GM13977 (cell line): Measurements from ENCODE around the gene CENPV.

ENCODE experiments used
- DNase-seq: peaks from one replicate; pipeline ENCODE4 v3.0.0; 2012; ENCODE audit warnings: low spot score
- in situ Hi-C: fragments of 300-500 bp; cut with MboI; formaldehyde crosslinking; loops from one replicate; pipeline ENCODE4 v1.12.0; 2022; ENCODE audit warnings: low sequenced_read_pairs, low pct_unique_long_range_greater_than_20kb, mixed read lengths, inconsistent platforms; ENCODE audit not compliant: unreplicated experiment
- TF ChIP-seq, protein P1 (sequence below): IDR thresholded peaks from 2 replicates; pipeline ENCODE4 v1.5.1; 2012; ENCODE audit warnings: mild to moderate bottlenecking, control low read depth; ENCODE audit not compliant: insufficient read depth; ENCODE audit errors: extremely low read depth, missing control alignments

The CENPV gene

GRCh38 chr17:16348586-16348985 lies 4.7 kb downstream of the CENPV start:
- TF ChIP-seq, protein P1, sequence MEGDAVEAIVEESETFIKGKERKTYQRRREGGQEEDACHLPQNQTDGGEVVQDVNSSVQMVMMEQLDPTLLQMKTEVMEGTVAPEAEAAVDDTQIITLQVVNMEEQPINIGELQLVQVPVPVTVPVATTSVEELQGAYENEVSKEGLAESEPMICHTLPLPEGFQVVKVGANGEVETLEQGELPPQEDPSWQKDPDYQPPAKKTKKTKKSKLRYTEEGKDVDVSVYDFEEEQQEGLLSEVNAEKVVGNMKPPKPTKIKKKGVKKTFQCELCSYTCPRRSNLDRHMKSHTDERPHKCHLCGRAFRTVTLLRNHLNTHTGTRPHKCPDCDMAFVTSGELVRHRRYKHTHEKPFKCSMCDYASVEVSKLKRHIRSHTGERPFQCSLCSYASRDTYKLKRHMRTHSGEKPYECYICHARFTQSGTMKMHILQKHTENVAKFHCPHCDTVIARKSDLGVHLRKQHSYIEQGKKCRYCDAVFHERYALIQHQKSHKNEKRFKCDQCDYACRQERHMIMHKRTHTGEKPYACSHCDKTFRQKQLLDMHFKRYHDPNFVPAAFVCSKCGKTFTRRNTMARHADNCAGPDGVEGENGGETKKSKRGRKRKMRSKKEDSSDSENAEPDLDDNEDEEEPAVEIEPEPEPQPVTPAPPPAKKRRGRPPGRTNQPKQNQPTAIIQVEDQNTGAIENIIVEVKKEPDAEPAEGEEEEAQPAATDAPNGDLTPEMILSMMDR, result no peak
- DNase-seq, result no peak
- in situ Hi-C loops, result no loop called here

DNA sequence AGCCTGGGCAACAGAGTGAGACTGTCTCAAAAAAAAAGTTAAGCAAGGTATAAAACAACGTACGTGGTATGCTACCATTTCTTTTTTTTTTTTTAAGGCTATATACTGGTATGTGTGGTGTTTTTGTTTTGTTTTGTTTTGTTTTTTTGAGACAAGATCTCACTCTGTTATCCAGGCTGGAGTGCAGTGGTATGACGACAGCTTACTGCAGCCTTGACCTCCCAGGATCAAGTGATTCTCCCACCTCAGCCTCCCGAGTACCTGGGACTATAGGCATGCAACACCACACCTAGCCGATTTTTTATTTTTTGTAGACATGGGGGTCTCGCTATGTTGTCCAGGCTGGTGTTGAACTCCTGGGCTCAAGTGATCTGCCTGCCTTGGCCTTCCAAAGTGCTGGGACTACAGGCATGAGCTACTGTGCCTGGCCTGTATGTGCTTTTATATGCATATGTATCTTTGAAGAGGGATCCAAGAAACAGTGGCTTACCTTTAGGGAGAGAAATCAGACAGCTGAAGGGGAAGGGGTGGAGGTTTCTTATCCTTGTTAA lies 6.5 kb downstream of the CENPV start:
- in situ Hi-C loops, result no loop called here
- no peak for DNase-seq
- TF ChIP-seq, protein P1, result no peak

DNA sequence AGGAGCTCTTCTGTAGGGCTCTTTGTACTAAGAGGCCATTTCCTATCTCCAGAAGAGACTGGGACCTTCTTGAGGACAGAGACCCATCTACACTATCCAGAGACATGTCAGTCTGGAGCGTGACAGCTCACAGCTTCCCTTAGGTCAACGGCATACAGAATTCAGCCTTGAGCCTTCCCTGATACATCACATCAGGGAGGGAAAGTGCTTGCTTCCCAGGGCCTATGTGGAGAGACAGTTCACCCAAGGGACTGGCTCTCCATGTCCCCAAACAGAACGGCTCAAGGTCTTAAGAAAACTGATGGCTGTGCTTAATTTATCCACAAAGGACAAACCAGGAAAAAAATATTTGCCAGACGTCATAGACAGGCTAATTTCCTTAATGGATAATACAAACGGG lies 7.7 kb downstream of the CENPV start:
- DNase-seq, result no peak
- in situ Hi-C loops, result no loop called here
- TF ChIP-seq, protein P1, result no peak

DNA sequence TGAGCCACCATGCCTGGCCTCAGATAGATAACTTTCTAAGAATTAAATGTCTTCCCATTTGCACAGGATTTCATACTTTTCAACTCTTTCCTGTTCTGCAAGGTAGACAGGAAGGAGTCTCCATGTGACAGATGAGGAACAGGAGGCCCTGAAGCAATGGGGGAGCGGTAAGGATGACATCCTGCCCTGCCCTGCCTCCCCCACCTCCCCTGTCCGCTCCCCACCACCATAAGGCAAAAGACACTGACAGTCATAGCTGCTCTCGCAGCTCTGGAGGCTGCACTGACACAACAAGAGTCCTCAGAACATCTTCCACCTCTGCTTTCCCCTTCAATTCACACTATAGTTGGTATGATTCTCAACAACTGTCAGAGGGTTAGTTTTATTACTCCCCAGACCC lies 9.7 kb downstream of the CENPV start:
- DNase-seq, result no peak
- in situ Hi-C loops, result no loop called here
- TF ChIP-seq, protein P1, result no peak

- DNase-seq, result no peak
These were observed 10.3 kb downstream of the CENPV start for GRCh38 chr17:16342979-16343378.

DNA sequence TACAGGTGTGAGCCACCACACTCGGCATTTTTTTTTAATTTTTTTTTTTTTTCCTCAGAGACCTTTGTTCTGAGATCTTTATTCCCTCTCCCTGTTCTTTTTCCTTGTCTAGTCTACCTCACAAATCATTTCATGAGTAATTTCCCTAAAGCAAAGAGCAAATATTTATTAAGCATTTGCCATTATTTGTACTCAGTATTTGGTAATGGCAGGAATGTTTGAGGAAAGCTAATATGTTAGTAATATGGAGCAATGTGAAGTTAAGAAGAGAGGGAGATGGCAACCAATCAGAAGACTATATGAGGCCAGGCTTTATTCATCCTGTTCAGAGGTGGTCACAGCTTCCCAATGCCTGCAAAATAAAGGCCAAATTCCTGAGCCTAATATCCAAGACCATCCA lies 13.3 kb downstream of the CENPV start:
- in situ Hi-C loops, result no loop called here
- TF ChIP-seq, protein P1, result no peak

More at GRCh38 chr17:16342979-16343378, 10.3 kb downstream of the CENPV start:
- in situ Hi-C loops, result no loop called here
- TF ChIP-seq, protein P1, result no peak

GRCh38 chr17:16339402-16339801 lies 13.9 kb downstream of the CENPV start:
- TF ChIP-seq, protein P1, result no peak
- DNase-seq, result no peak
- in situ Hi-C loops, result no loop called here

More for the DNA sequence above, 13.3 kb downstream of the CENPV start:
- DNase-seq, result no peak
